Fibroblast of villous mesenchyme (primary cell): Measurements from ENCODE around the gene CACNA1C. TPM values are rescaled to one million over a fixed set of nuclear protein-coding genes. Genes with fewer than 3 reads are reported as not detected.

Source experiments
- DNase-seq: peaks from one replicate; pipeline ENCODE4 v3.0.0-alpha.2; 2010; ENCODE audit warnings: low read depth
- H3K4me3 ChIP-seq: 2 replicates; pipeline ENCODE4 v1.5.1; 2011; ENCODE audit warnings: low read depth, mild to moderate bottlenecking, low read length
- CTCF ChIP-seq: IDR thresholded peaks from 2 replicates; pipeline ENCODE4 v1.5.1; 2012; ENCODE audit warnings: low read depth, mild to moderate bottlenecking, low read length; ENCODE audit not compliant: insufficient read depth
- total RNA-seq: library from RNA; depleted of rRNA; stranded (reverse); fragments of >200 nt; gene quantifications from 2 replicates; pipeline ENCODE4 v1.2.3, GENCODE V29; 2012

Gene CACNA1C
- total RNA-seq, 1 donor, result 11.7 TPM

GRCh38 chr12:2422591-2422990 lies 369.8 kb downstream of the CACNA1C start:
- no peak for TF ChIP-seq CTCF
- no peak for DNase-seq
- H3K4me3 ChIP-seq, result no peak overlapping the region

- no peak for DNase-seq
- TF ChIP-seq CTCF, result no peak
- no peak overlapping the region for H3K4me3 ChIP-seq
Observed at GRCh38 chr12:2429032-2429431, 376.2 kb downstream of the CACNA1C start.

GRCh38 chr12:2431810-2432209 lies 379.0 kb downstream of the CACNA1C start:
- H3K4me3 ChIP-seq, result no peak overlapping the region
- no peak for TF ChIP-seq CTCF
- DNase-seq, result no peak

GRCh38 chr12:2432856-2433255 lies 380.1 kb downstream of the CACNA1C start:
- no peak overlapping the region for H3K4me3 ChIP-seq
- no peak for TF ChIP-seq CTCF
- no peak for DNase-seq

GRCh38 chr12:2435511-2435910 lies 382.7 kb downstream of the CACNA1C start:
- TF ChIP-seq CTCF, result no peak
- DNase-seq, result no peak
- no peak overlapping the region for H3K4me3 ChIP-seq

- no peak for TF ChIP-seq CTCF
- no peak for DNase-seq
- H3K4me3 ChIP-seq, result no peak overlapping the region
Observed at GRCh38 chr12:2439332-2440100, 386.7 kb downstream of the CACNA1C start.

GRCh38 chr12:2443776-2444175 lies 391.0 kb downstream of the CACNA1C start:
- TF ChIP-seq CTCF, result no peak
- peak; percentile 6 for DNase-seq

More at GRCh38 chr12:2443776-2444175, 391.0 kb downstream of the CACNA1C start:
- no peak overlapping the region for H3K4me3 ChIP-seq
